HEK293 (cell line): ENCODE data around the gene ZSCAN12.
A peak's percentile ranks its signal among the peaks of the same experiment; 100 is the strongest.

Experiments used
- CTCF ChIA-PET: fragments of 350-600 bp; formaldehyde crosslinking; extraction: SDS; loops from one replicate; lab custom pipeline; 2021; ENCODE audit warnings: antibody characterized with exemption; lab: Yijun Ruan, JAX
- POLR2A ChIA-PET: fragments of 300-600 bp; formaldehyde crosslinking; extraction: SDS; loops from one replicate; lab custom pipeline; 2020; ENCODE audit warnings: antibody characterized with exemption, inconsistent platforms; lab: Yijun Ruan, JAX
- H3K27ac ChIP-seq: fragments of 200-500 bp; sonication (Bioruptor generic); 2 replicates; pipeline ENCODE4 v1.5.1; 2014; ENCODE audit warnings: low read depth, low read length, control low read depth, inconsistent platforms; ENCODE audit errors: extremely low read depth
- H3K36me3 ChIP-seq, 2 experiments: fragments of 200-500 bp in 1 of 2; sonication (Bioruptor generic) in 1 of 2; 1 replicate in 1 of 2; 2 replicates in 1 of 2; pipeline ENCODE4 v1.5.1; 2014 to 2017; ENCODE audit warnings: inconsistent platforms in 2 of 2, low read length in 2 of 2; ENCODE audit not compliant: control insufficient read depth in 2 of 2, insufficient read depth in 1 of 2
- H3K4me1 ChIP-seq: fragments of 200-500 bp; sonication (Bioruptor generic); 2 replicates; pipeline ENCODE4 v1.5.1; 2014; ENCODE audit warnings: mild to moderate bottlenecking, low read length, inconsistent platforms; ENCODE audit not compliant: control insufficient read depth, insufficient read depth
- H3K4me3 ChIP-seq: 2 replicates; pipeline ENCODE4 v1.5.1; 2011; ENCODE audit warnings: low read depth, mild to moderate bottlenecking, control low read depth, low read length, moderate library complexity
- H3K9me3 ChIP-seq: fragments of 200-500 bp; sonication (Bioruptor generic); 2 replicates; pipeline ENCODE4 v1.5.1; 2014; ENCODE audit warnings: low read depth, low read length, inconsistent platforms; ENCODE audit not compliant: control insufficient read depth, insufficient read depth
- GFI1B ChIP-seq: fragments of 450-650 bp; formaldehyde crosslinking; IDR thresholded peaks from 2 replicates; pipeline ENCODE4 v1.5.1; 2016; ENCODE audit warnings: missing biosample characterization, missing genetic modification characterization
- GLIS1 ChIP-seq: fragments of 450-650 bp; formaldehyde crosslinking; IDR thresholded peaks from 2 replicates; pipeline ENCODE4 v1.5.1; 2016; ENCODE audit warnings: missing biosample characterization, missing genetic modification characterization
- HOXD13 ChIP-seq: sonication (generic); formaldehyde crosslinking; IDR thresholded peaks from 2 replicates; pipeline ENCODE4 v1.8.0; 2022; ENCODE audit warnings: missing genetic modification reagents, borderline replicate concordance
- KLF10 ChIP-seq: fragments of 450-650 bp; IDR thresholded peaks from 2 replicates; pipeline ENCODE4 v1.5.1; 2018; ENCODE audit warnings: missing biosample characterization, mild to moderate bottlenecking, missing genetic modification characterization
- OSR2 ChIP-seq: fragments of 450-650 bp; formaldehyde crosslinking; IDR thresholded peaks from 2 replicates; pipeline ENCODE4 v1.5.1; 2016; ENCODE audit warnings: missing biosample characterization, missing genetic modification characterization
- PRDM1 ChIP-seq: fragments of 450-650 bp; formaldehyde crosslinking; IDR thresholded peaks from 2 replicates; pipeline ENCODE4; 2016; ENCODE audit warnings: missing biosample characterization, missing genetic modification characterization
- SP7 ChIP-seq: fragments of 450-650 bp; formaldehyde crosslinking; IDR thresholded peaks from 2 replicates; pipeline ENCODE4 v1.5.1; 2016; ENCODE audit warnings: missing biosample characterization, missing genetic modification characterization
- TRIM28 ChIP-seq: IDR thresholded peaks from 2 replicates; pipeline ENCODE4 v1.6.1; 2011; ENCODE audit warnings: low read length, control low read depth, borderline replicate concordance
- YY2 ChIP-seq: fragments of 450-650 bp; formaldehyde crosslinking; IDR thresholded peaks from 2 replicates; pipeline ENCODE4 v1.5.1; 2016; ENCODE audit warnings: missing biosample characterization, missing genetic modification characterization
- ZBTB17 ChIP-seq: fragments of 450-650 bp; formaldehyde crosslinking; IDR thresholded peaks from 2 replicates; pipeline ENCODE4 v1.5.1; 2016; ENCODE audit warnings: missing biosample characterization, missing genetic modification characterization
- ZBTB7A ChIP-seq: fragments of 450-650 bp; formaldehyde crosslinking; IDR thresholded peaks from 2 replicates; pipeline ENCODE4 v1.5.1; 2016; ENCODE audit warnings: low read depth, missing biosample characterization, missing genetic modification characterization
- ZBTB8A ChIP-seq: fragments of 450-650 bp; formaldehyde crosslinking; IDR thresholded peaks from 2 replicates; pipeline ENCODE4 v1.5.1; 2016; ENCODE audit warnings: missing biosample characterization, missing genetic modification characterization
- ZEB2 ChIP-seq: fragments of 450-650 bp; formaldehyde crosslinking; IDR thresholded peaks from 2 replicates; pipeline ENCODE4 v1.5.1; 2016; ENCODE audit warnings: missing biosample characterization, missing genetic modification characterization
- ZNF114 ChIP-seq: fragments of 450-650 bp; formaldehyde crosslinking; IDR thresholded peaks from 2 replicates; pipeline ENCODE4 v1.5.0; 2017; ENCODE audit warnings: missing biosample characterization, missing genetic modification characterization
- ZNF138 ChIP-seq: fragments of 450-650 bp; formaldehyde crosslinking; IDR thresholded peaks from 2 replicates; pipeline ENCODE4 v1.5.1; 2016; ENCODE audit warnings: missing biosample characterization, missing genetic modification characterization, borderline replicate concordance
- ZNF211 ChIP-seq: fragments of 450-650 bp; formaldehyde crosslinking; IDR thresholded peaks from 2 replicates; pipeline ENCODE4 v1.5.1; 2016; ENCODE audit warnings: low read depth, missing biosample characterization, missing genetic modification characterization
- ZNF23 ChIP-seq: fragments of 450-650 bp; formaldehyde crosslinking; IDR thresholded peaks from 2 replicates; pipeline ENCODE4 v1.5.1; 2016; ENCODE audit warnings: missing biosample characterization, missing genetic modification characterization, borderline replicate concordance
- ZNF366 ChIP-seq: fragments of 450-650 bp; formaldehyde crosslinking; conservative IDR thresholded peaks from 2 replicates; pipeline ENCODE4 v1.5.1; 2016; ENCODE audit warnings: missing biosample characterization, missing genetic modification characterization
- ZNF433 ChIP-seq: fragments of 450-650 bp; formaldehyde crosslinking; IDR thresholded peaks from 2 replicates; pipeline ENCODE4 v1.5.1; 2016; ENCODE audit warnings: missing biosample characterization, missing genetic modification characterization, low read depth
- ZNF48 ChIP-seq: fragments of 450-650 bp; formaldehyde crosslinking; IDR thresholded peaks from 2 replicates; pipeline ENCODE4 v1.5.1; 2016; ENCODE audit warnings: missing biosample characterization, missing genetic modification characterization
- ZNF529 ChIP-seq: fragments of 450-650 bp; formaldehyde crosslinking; IDR thresholded peaks from 2 replicates; pipeline ENCODE4 v1.5.1; 2017; ENCODE audit warnings: missing genetic modification characterization, missing biosample characterization; ENCODE audit not compliant: insufficient replicate concordance
- ZNF555 ChIP-seq: fragments of 450-650 bp; formaldehyde crosslinking; conservative IDR thresholded peaks from 2 replicates; pipeline ENCODE4 v1.5.1; 2017; ENCODE audit warnings: missing biosample characterization, mild to moderate bottlenecking, missing genetic modification characterization, inconsistent platforms
- ZNF571 ChIP-seq: fragments of 450-650 bp; formaldehyde crosslinking; IDR thresholded peaks from 2 replicates; pipeline ENCODE4 v1.5.0; 2017; ENCODE audit warnings: missing biosample characterization, missing genetic modification characterization
- ZNF658 ChIP-seq: fragments of 450-650 bp; formaldehyde crosslinking; IDR thresholded peaks from 2 replicates; pipeline ENCODE4; 2016; ENCODE audit warnings: missing biosample characterization, missing genetic modification characterization
- ZNF701 ChIP-seq: fragments of 450-650 bp; formaldehyde crosslinking; IDR thresholded peaks from 2 replicates; pipeline ENCODE4 v1.5.1; 2016; ENCODE audit warnings: missing biosample characterization, missing genetic modification characterization
- ZNF768 ChIP-seq: fragments of 450-650 bp; formaldehyde crosslinking; IDR thresholded peaks from 2 replicates; pipeline ENCODE4 v1.5.1; 2018; ENCODE audit warnings: missing biosample characterization, mild to moderate bottlenecking, missing genetic modification characterization
- ZSCAN30 ChIP-seq: fragments of 450-650 bp; IDR thresholded peaks from 2 replicates; pipeline ENCODE4 v1.5.1; 2018; ENCODE audit warnings: missing biosample characterization, mild to moderate bottlenecking, missing genetic modification characterization, moderate library complexity
- TF ChIP-seq, protein P1 (sequence below): fragments of 450-650 bp; formaldehyde crosslinking; IDR thresholded peaks from 2 replicates; pipeline ENCODE4 v1.5.1; 2017; ENCODE audit warnings: missing biosample characterization, missing genetic modification characterization
- TF ChIP-seq, protein P2 (sequence below): fragments of 450-650 bp; formaldehyde crosslinking; IDR thresholded peaks from 2 replicates; pipeline ENCODE4 v1.5.1; 2016; ENCODE audit warnings: missing biosample characterization, missing genetic modification characterization

The ZSCAN12 gene

DNA sequence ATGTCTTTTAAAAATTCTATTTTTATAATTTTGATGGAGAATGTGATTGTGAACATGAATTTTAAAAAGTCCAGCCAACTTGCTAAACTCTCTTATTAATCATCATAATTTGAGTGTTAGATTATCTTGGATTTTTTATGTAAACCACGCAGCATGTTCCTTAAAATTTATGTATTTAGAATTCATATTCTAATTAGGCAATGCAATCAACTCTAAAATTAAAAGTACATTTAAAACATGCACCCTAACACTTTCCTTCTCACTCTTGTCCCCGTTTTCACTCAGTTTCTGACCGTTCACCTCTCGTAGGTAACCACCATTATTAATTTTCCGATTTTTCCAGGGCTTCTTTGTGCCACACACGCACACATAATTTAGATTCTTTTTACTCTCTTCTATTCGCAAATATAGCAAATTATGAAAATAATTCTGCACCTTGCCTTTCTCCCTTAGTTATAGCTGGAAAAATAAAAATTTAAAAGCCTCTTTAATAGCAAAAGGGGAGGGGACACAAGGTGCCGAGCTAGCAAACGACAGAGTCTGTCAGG, 50.1 kb downstream of the ZSCAN12 start:
- Histone ChIP-seq H3K27ac (peak overlapping the region; percentile 69; the same call in 1 of the 2 replicates), H3K4me3 (peak overlapping the region; percentile 52), H3K9me3 (no peaks in the 10 kb centered on the region), H3K4me1 (peaks cover 4% of the 10 kb centered on the region; the same call in 1 of the 2 replicates), H3K36me3 (peaks cover 0 to 8% of the 10 kb centered on the region in 2 experiments; a peak in 1 of 3 replicates)
- TF ChIP-seq KLF10 (tag by site-specific recombination) = peak; percentile 27; the same call in 1 of the 2 replicates
- TF ChIP-seq ZNF23 = no peak
- TF ChIP-seq GLIS1 (tag by site-specific recombination) = no peak
- TF ChIP-seq PRDM1 (tag by site-specific recombination) = peak; percentile 92
- TF ChIP-seq ZNF768 (tag by site-specific recombination) = no peak
- ChIA-PET CTCF (interaction anchor here (0.7 kb wide), 1 partner anchor 10 kb away, joined by 4 read pairs; no protein-coding TSS in a partner anchor), POLR2A (interaction anchor here (0.5 to 2.2 kb wide), 14 partner anchors 10 to 216 kb away, joined by 3 to 34 read pairs (median 3); partner anchors contain the start of genes PGBD1, ZKSCAN4, ZKSCAN8 and ZSCAN23)

DNA sequence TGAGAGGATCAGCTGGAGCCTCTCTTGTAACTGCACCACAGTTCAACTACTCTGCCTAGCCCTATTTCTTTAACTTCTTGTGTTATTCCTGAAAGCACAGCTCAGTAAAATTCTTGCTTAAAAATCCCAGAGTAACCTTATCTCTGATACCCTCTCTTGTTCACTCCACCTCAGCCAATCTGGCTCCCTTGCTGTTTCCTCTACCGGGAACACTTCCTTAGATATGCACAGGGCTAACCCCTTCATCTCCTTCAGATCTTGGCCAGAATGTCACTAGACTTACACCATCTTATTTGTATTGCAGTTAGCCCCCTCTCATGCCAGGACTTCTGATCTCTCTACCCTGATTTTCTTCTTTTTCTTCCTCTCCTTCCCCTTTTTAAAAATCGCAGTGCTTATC, 52.4 kb downstream of the ZSCAN12 start:
- Histone ChIP-seq H3K27ac (no peak overlapping the region), H3K9me3 (no peaks in the 10 kb centered on the region), H3K4me1 (peaks cover 4% of the 10 kb centered on the region; the same call in 1 of the 2 replicates), H3K4me3 (no peak overlapping the region), H3K36me3 (no peaks in the 10 kb centered on the region)
- POLR2A ChIA-PET = interaction anchor here (0.6 to 1.2 kb wide), 2 partner anchors 12 to 223 kb away, joined by 3 read pairs; partner anchors contain the start of gene ZSCAN16
- TF ChIP-seq ZNF701 (tag by site-specific recombination) (no peak), ZNF366 (tag by site-specific recombination) (no peak), ZNF211 (tag by site-specific recombination) (no peak), ZNF529 (tag by site-specific recombination) (no peak), ZBTB8A (tag by site-specific recombination) (no peak)
- TF ChIP-seq, protein P1, sequence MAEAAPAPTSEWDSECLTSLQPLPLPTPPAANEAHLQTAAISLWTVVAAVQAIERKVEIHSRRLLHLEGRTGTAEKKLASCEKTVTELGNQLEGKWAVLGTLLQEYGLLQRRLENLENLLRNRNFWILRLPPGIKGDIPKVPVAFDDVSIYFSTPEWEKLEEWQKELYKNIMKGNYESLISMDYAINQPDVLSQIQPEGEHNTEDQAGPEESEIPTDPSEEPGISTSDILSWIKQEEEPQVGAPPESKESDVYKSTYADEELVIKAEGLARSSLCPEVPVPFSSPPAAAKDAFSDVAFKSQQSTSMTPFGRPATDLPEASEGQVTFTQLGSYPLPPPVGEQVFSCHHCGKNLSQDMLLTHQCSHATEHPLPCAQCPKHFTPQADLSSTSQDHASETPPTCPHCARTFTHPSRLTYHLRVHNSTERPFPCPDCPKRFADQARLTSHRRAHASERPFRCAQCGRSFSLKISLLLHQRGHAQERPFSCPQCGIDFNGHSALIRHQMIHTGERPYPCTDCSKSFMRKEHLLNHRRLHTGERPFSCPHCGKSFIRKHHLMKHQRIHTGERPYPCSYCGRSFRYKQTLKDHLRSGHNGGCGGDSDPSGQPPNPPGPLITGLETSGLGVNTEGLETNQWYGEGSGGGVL (tag by site-specific recombination) = no peak
- CTCF ChIA-PET = interaction anchor here (1.1 to 2.9 kb wide), 2 partner anchors 9 to 10 kb away, joined by 3 to 16 read pairs; no protein-coding TSS in a partner anchor

DNA sequence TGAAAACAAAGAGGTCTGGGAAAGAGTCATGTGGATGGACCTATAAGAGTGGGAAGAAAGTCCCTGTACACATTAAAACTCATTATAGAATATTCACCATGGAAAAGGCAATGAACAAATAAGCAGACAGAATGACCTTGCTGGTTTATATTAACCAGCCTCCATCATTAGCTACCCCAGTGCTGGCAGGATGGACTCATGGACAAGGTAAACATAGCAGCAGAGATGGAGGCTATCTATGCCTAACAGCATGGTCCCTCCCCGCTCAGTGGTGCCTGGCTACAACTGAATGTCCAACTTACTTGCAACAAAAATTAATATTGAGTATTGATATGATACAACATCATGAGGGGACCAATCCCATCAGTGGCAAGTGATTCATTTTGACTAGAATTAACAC, 54.3 kb downstream of the ZSCAN12 start:
- H3K9me3 ChIP-seq = no peaks in the 10 kb centered on the region
- no peak overlapping the region for H3K4me3 ChIP-seq
- H3K27ac ChIP-seq = no peak overlapping the region
- ChIA-PET CTCF (interaction anchor here (0.6 to 2.9 kb wide), 2 partner anchors 11 to 332 kb away, joined by 3 to 16 read pairs; no protein-coding TSS in a partner anchor), POLR2A (interaction anchor here (0.6 to 1.2 kb wide), 3 partner anchors 9 to 183 kb away, joined by 3 to 10 read pairs (median 6); partner anchors contain the start of gene ZSCAN31)
- H3K36me3 ChIP-seq = no peaks in the 10 kb centered on the region
- no peaks in the 10 kb centered on the region for H3K4me1 ChIP-seq
- TF ChIP-seq GFI1B (tag by site-specific recombination) (no peak), ZBTB7A (tag by site-specific recombination) (no peak), YY2 (tag by site-specific recombination) (no peak), ZEB2 (tag by site-specific recombination) (no peak), ZSCAN30 (tag by site-specific recombination) (no peak), PRDM1 (tag by site-specific recombination) (no peak), OSR2 (no peak), TRIM28 (no peak), ZNF571 (tag by site-specific recombination) (no peak), ZNF48 (tag by site-specific recombination) (no peak), ZNF658 (tag by site-specific recombination) (no peak), ZNF114 (tag by site-specific recombination) (no peak), SP7 (tag by site-specific recombination) (no peak), HOXD13 (no peak), ZNF555 (tag by site-specific recombination) (no peak), ZNF433 (no peak), ZBTB17 (tag by site-specific recombination) (no peak), ZNF138 (no peak), ZBTB8A (tag by site-specific recombination) (no peak)
- TF ChIP-seq, protein P2, sequence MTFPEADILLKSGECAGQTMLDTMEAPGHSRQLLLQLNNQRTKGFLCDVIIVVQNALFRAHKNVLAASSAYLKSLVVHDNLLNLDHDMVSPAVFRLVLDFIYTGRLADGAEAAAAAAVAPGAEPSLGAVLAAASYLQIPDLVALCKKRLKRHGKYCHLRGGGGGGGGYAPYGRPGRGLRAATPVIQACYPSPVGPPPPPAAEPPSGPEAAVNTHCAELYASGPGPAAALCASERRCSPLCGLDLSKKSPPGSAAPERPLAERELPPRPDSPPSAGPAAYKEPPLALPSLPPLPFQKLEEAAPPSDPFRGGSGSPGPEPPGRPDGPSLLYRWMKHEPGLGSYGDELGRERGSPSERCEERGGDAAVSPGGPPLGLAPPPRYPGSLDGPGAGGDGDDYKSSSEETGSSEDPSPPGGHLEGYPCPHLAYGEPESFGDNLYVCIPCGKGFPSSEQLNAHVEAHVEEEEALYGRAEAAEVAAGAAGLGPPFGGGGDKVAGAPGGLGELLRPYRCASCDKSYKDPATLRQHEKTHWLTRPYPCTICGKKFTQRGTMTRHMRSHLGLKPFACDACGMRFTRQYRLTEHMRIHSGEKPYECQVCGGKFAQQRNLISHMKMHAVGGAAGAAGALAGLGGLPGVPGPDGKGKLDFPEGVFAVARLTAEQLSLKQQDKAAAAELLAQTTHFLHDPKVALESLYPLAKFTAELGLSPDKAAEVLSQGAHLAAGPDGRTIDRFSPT (tag by site-specific recombination) = no peak
